ENCODE results near the gene TXN2.
"Not testable (repeated sequence)": the region's sequence is repeated elsewhere in the genome, so short reads cannot be mapped to it uniquely, and the experiment has no call there.

Gene TXN2

GRCh38 chr22:36430863-36431262 lies 50.6 kb downstream of the TXN2 start:
- no peak for DNase-seq (ENCODE audit: low spot score)

- DNase-seq (ENCODE audit: low spot score): not testable (repeated sequence)
These were observed 53.5 kb downstream of the TXN2 start for GRCh38 chr22:36427952-36428351.

GRCh38 chr22:36425977-36426523 lies 55.4 kb downstream of the TXN2 start:
- no peak for DNase-seq (ENCODE audit: low spot score)

DNA sequence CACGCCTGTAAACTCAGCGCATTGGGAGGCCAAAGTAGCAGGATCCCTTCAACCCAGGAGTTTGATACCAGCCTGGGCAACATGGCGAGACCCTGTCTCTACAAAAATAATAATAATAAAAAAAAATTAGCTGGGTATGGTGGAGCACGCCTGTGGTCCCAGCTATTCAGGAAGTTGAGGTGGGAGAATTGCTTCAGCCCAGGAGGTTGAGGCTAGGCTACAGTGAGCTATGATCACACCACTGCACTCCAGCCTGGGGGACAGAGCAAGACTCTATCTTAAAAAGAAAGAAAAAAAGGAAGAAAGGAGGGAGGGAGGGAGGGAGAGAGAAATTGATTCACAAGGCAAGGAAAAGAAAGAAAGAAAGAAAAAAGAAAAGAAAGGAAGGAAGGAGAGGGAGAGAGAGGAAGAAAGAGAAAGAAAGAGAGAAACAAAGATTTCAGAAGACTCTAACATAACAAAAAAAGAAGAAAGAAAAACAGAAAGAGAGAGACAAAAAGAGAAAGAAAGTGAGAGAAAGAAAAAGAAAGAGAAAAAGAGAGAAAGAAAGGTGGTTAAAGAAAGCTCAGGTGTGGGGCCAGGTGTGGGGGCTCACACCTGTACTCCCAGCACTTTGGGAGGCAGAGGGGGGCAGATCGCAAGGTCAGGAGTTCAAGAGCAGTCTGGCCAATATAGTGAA lies 56.4 kb downstream of the TXN2 start:
- no peak for DNase-seq (ENCODE audit: low spot score)

DNA sequence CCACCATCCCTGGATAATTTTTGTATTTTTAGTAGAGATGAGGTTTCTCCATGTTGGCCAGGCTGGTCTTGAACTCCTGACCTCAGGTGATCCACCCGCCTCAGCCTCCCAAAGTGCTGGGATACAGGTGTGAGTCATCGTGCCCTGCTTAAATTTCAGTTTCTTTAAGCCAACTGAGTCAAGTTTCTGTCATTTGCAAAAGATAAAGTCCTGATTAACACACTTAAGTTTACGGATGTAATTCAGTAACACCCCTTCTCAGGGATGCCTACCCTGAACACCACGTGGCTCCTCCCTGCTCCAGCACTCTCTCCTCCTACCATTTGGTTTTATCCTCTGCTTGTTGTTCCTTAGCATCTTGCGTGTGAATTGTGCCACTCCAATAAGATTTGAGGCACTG lies 57.0 kb downstream of the TXN2 start:
- not testable (repeated sequence) for DNase-seq (ENCODE audit: low spot score)

- DNase-seq (ENCODE audit: low spot score): no peak
These were observed 57.7 kb downstream of the TXN2 start for GRCh38 chr22:36423461-36424404.

DNA sequence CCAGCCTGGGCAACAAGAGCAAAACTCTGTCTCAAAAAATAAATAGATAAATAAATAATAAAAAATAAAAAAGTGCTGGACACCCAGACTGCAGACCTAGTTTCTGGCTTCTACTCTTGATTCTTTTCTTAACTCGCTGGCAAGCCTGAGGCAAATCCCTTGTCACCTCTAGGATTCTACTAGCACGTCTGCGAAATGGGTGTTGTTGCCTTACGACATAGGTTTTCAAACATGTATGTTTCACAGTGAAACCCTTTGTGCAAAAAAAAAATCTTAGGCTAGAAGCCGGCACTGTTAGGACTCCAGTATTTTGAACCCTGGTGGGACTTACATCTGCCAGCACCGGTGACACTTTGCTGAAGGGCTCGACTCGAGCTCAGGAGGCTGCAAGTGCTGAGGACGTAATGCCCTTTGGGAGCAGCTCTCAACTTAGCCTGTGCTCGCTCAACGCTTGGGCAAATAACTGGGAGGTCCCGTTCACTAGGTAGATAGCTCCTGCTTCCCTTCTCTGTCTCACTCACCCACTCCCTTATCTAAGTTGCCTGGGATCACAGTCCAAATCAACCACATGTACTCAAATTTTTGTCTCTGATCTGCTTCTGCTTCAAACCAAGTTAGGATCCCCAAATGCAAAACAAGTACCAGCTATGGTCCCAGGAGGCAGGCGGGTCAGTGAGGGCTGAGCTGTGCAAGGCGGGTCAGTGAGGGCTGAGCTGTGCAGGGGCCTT lies 59.0 kb downstream of the TXN2 start:
- no peak for DNase-seq (ENCODE audit: low spot score)

GRCh38 chr22:36419912-36420882 lies 61.2 kb downstream of the TXN2 start:
- DNase-seq (ENCODE audit: low spot score): no peak

DNA sequence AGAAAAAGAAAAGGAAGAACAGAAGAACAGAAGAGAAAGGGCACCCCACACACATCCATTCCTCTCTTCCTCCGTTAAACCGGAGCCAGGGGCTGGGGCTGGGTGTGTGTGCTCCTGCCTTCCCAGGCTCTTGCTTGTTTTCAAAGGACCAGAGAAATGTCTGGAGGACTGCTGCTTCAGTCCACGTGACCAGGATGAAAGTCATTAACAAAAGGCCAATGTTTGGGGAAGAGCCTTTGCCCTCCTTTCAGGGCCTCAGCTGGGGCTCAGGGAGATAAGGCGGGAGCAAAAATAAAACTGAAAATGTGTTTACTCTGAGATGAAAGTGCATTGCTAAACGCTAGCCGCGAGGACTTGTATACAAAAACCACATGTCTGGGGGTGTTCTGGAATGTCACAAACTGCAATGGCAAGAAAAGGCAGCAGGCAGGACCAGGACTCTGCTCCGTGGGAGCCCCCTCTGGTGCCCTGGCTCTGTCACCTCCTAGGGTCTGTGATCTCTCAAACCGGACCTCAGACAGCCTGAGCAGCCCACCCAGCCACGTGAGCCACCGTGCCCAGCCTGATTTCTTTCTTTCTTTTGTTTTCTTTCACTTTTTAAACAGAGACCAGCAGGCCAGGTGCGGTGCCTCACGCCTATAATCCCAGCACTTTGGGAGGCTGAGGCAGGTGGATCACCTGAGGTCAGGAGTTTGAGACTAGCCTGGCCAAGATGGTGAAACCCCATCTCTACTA lies 62.1 kb downstream of the TXN2 start:
- no peak for DNase-seq (ENCODE audit: low spot score)

GRCh38 chr22:36417281-36417686 lies 64.2 kb downstream of the TXN2 start:
- DNase-seq (ENCODE audit: low spot score): no peak

Data from CD4-positive, alpha-beta T cell treated with Interleukin-2 at 100 ng/mL for 4 hours (primary cell).